H1 (cell line): Measurements from ENCODE around the gene AP5Z1. TPM values are rescaled to one million over a fixed set of nuclear protein-coding genes. Genes with fewer than 3 reads are reported as not detected.

Experiments
- CTCF ChIA-PET: fragments of 300-600 bp; sonication (Branson Sonifier 250); formaldehyde crosslinking; loops from one replicate; lab custom pipeline; 2021; ENCODE audit not compliant: partially characterized antibody; lab: Charles Lee
- POLR2A ChIA-PET: fragments of 300-600 bp; sonication (Branson Sonifier 250); formaldehyde crosslinking; loops from one replicate; lab custom pipeline; 2021; ENCODE audit warnings: inconsistent platforms; ENCODE audit not compliant: partially characterized antibody; lab: Charles Lee
- DNase-seq, 2 experiments: peaks; one replicate each; pipeline versions ENCODE4 v3.0.0 to v3.0.0-alpha.2; 2010 to 2022; ENCODE audit warnings: low spot score in 2 of 2, low read depth in 1 of 2, mixed read lengths in 1 of 2
- FAIRE-seq: peaks from 2 replicates; lab custom pipeline; 2011; peaks lifted over from hg19 to GRCh38; lab: Jason Lieb, UNC
- H2AFZ ChIP-seq: 2 replicates; pipeline ENCODE4 v1.8.1; 2012; ENCODE audit warnings: low read length, inconsistent platforms
- H2AK5ac ChIP-seq: 2 replicates; pipeline ENCODE4 v1.6.1; 2013; ENCODE audit warnings: low read depth, low read length
- H2BK120ac ChIP-seq: replicated peaks from 2 replicates; pipeline ENCODE3; 2013; ENCODE audit warnings: low read depth, low read length, inconsistent platforms
- H2BK12ac ChIP-seq: 2 replicates; pipeline ENCODE4 v1.6.1; 2013; ENCODE audit warnings: low read depth, low read length
- H2BK15ac ChIP-seq: 2 replicates; pipeline ENCODE4 v1.6.1; 2013; ENCODE audit warnings: low read length
- H2BK20ac ChIP-seq: 2 replicates; pipeline ENCODE4 v1.6.1; 2013; ENCODE audit warnings: low read length
- H2BK5ac ChIP-seq: 2 replicates; pipeline ENCODE4 v1.6.1; 2013; ENCODE audit warnings: low read depth, low read length
- H3K14ac ChIP-seq: 2 replicates; pipeline ENCODE4 v1.6.1; 2013; ENCODE audit warnings: inconsistent platforms; ENCODE audit not compliant: insufficient read length
- H3K18ac ChIP-seq: 2 replicates; pipeline ENCODE4 v1.6.1; 2013; ENCODE audit warnings: low read length; ENCODE audit errors: extremely low read depth
- H3K23ac ChIP-seq: 2 replicates; pipeline ENCODE4 v1.6.1; 2013; ENCODE audit warnings: inconsistent platforms; ENCODE audit not compliant: insufficient read length
- H3K23me2 ChIP-seq: 2 replicates; pipeline ENCODE4 v1.6.1; 2013; ENCODE audit warnings: low read depth, low read length
- H3K27ac ChIP-seq: 2 replicates; pipeline ENCODE4 v1.6.1; 2011; ENCODE audit warnings: low read depth, low read length, inconsistent platforms
- H3K27me3 ChIP-seq, 4 experiments: replicated peaks in 1 of 4; 1 replicate in 1 of 4; 2 replicates in 3 of 4; pipeline versions ENCODE4 v1.6.1 to v1.8.1; 2011 to 2013; ENCODE audit warnings: low read length in 3 of 4, mild to moderate bottlenecking in 3 of 4, inconsistent platforms in 2 of 4, mixed read lengths in 2 of 4, moderate library complexity in 1 of 4; ENCODE audit not compliant: control insufficient read depth in 3 of 4, insufficient read depth in 3 of 4; ENCODE audit errors: extremely low read depth in 1 of 4
- H3K36me3 ChIP-seq, 4 experiments: 2 replicates each; pipeline versions ENCODE4 v1.6.1 to v1.8.1; 2011 to 2013; ENCODE audit warnings: mild to moderate bottlenecking in 4 of 4, low read length in 3 of 4, moderate library complexity in 2 of 4, control low read depth in 1 of 4, inconsistent platforms in 1 of 4; ENCODE audit not compliant: insufficient read depth in 4 of 4, control insufficient read depth in 2 of 4
- H3K4ac ChIP-seq: replicated peaks from 2 replicates; pipeline ENCODE3; 2013; ENCODE audit warnings: low read length, low read depth, mixed read lengths, inconsistent platforms; ENCODE audit not compliant: insufficient read length
- H3K4me1 ChIP-seq, 4 experiments: replicated peaks in 1 of 4; 1 replicate in 1 of 4; 2 replicates in 3 of 4; pipeline versions ENCODE4 v1.6.1 to v1.8.1; 2011 to 2013; ENCODE audit warnings: low read length in 3 of 4, inconsistent platforms in 2 of 4, mixed read lengths in 1 of 4; ENCODE audit not compliant: insufficient read depth in 4 of 4, control insufficient read depth in 3 of 4
- H3K4me2 ChIP-seq, 2 experiments: 2 replicates each; pipeline versions ENCODE4 v1.6.1 to v1.8.1; 2011 to 2013; ENCODE audit warnings: low read depth in 2 of 2, low read length in 2 of 2, control low read depth in 1 of 2, inconsistent platforms in 1 of 2, mild to moderate bottlenecking in 1 of 2; ENCODE audit not compliant: insufficient read depth in 1 of 2
- H3K4me3 ChIP-seq, 4 experiments: fragments of 200-600, 300-600 bp in 1 of 4; sonication (generic), shearing (Covaris generic), sonication (Bioruptor Twin) in 1 of 4; 2 replicates each; pipeline versions ENCODE4 v1.5.1 to v1.8.1; 2011 to 2016; ENCODE audit warnings: low read length in 4 of 4, low read depth in 3 of 4, control low read depth in 2 of 4, inconsistent platforms in 2 of 4, mild to moderate bottlenecking in 2 of 4, mixed read lengths in 1 of 4, moderate library complexity in 1 of 4; ENCODE audit not compliant: insufficient read depth in 2 of 4; ENCODE audit errors: extremely low read depth in 1 of 4
- H3K56ac ChIP-seq: replicated peaks from 2 replicates; pipeline ENCODE3; 2013; ENCODE audit warnings: low read depth, mild to moderate bottlenecking, mixed read lengths, low read length, inconsistent platforms; ENCODE audit not compliant: insufficient read length
- H3K79me1 ChIP-seq: 2 replicates; pipeline ENCODE4 v1.6.1; 2013; ENCODE audit warnings: low read depth, low read length, control low read depth
- H3K79me2 ChIP-seq, 2 experiments: 2 replicates each; pipeline versions ENCODE4 v1.6.1 to v1.8.1; 2012 to 2013; ENCODE audit warnings: low read length in 2 of 2, mild to moderate bottlenecking in 2 of 2, inconsistent platforms in 1 of 2; ENCODE audit not compliant: insufficient read depth in 2 of 2, control insufficient read depth in 1 of 2
- H3K9ac ChIP-seq, 4 experiments: replicated peaks in 1 of 4; 1 replicate in 1 of 4; 2 replicates in 3 of 4; pipeline versions ENCODE4 v1.6.1 to v1.8.1; 2011 to 2013; ENCODE audit warnings: low read depth in 3 of 4, low read length in 3 of 4, control low read depth in 2 of 4, mild to moderate bottlenecking in 2 of 4, moderate library complexity in 2 of 4, inconsistent platforms in 1 of 4; ENCODE audit errors: extremely low read depth in 1 of 4
- H3K9me3 ChIP-seq, 2 experiments: 2 replicates each; pipeline versions ENCODE4 v1.6.1 to v1.8.1; 2012 to 2013; ENCODE audit warnings: mild to moderate bottlenecking in 2 of 2, moderate library complexity in 2 of 2, control low read depth in 1 of 2, inconsistent platforms in 1 of 2, low read depth in 1 of 2, low read length in 1 of 2, mixed read lengths in 1 of 2; ENCODE audit not compliant: insufficient read depth in 2 of 2
- H4K20me1 ChIP-seq, 2 experiments: replicated peaks in 1 of 2; 2 replicates each; pipeline versions ENCODE3 to v1.8.1; 2011 to 2013; ENCODE audit warnings: inconsistent platforms in 2 of 2, low read length in 2 of 2, mild to moderate bottlenecking in 1 of 2; ENCODE audit not compliant: insufficient read depth in 2 of 2, control insufficient read depth in 1 of 2
- H4K5ac ChIP-seq: 2 replicates; pipeline ENCODE4 v1.6.1; 2013; ENCODE audit warnings: low read length, low read depth, mixed read lengths, inconsistent platforms; ENCODE audit not compliant: insufficient read length
- H4K8ac ChIP-seq: 2 replicates; pipeline ENCODE4 v1.8.0; 2013; ENCODE audit warnings: mild to moderate bottlenecking, moderate library complexity, low read length, inconsistent platforms; ENCODE audit not compliant: insufficient read depth; ENCODE audit errors: extremely low read depth
- H4K91ac ChIP-seq: replicated peaks from 2 replicates; pipeline ENCODE3; 2013; ENCODE audit warnings: low read length, mixed read lengths, inconsistent platforms; ENCODE audit not compliant: insufficient read length
- BCL11A ChIP-seq, 2 experiments: IDR thresholded peaks; one replicate each; pipeline ENCODE4 v1.6.1; 2011; ENCODE audit warnings: low read depth in 2 of 2, low read length in 2 of 2, mild to moderate bottlenecking in 2 of 2
- CBX8 ChIP-seq: fragments of 300-800, 300-1000 bp; sonication (generic); IDR thresholded peaks from 2 replicates; pipeline ENCODE4 v1.7.1; 2016; ENCODE audit warnings: low read depth, low read length, borderline replicate concordance
- CHD1 ChIP-seq: IDR thresholded peaks from 2 replicates; pipeline ENCODE4 v1.6.1; 2012; ENCODE audit warnings: low read depth, low read length, improper control_type of control experiment
- GABPA ChIP-seq: IDR thresholded peaks from 2 replicates; pipeline ENCODE4 v1.6.1; 2011; ENCODE audit warnings: mild to moderate bottlenecking, low read length, moderate library complexity, borderline replicate concordance; ENCODE audit not compliant: insufficient read depth
- JUND ChIP-seq: IDR thresholded peaks from 2 replicates; pipeline ENCODE4 v1.6.1; 2011; ENCODE audit warnings: mild to moderate bottlenecking, improper control_type of control experiment, low read length
- KDM5A ChIP-seq: fragments of 200-600 bp; IDR thresholded peaks from 2 replicates; pipeline ENCODE4 v1.7.1; 2012; ENCODE audit warnings: mild to moderate bottlenecking, low read length, inconsistent platforms, mixed read lengths
- NANOG ChIP-seq: IDR thresholded peaks from 2 replicates; pipeline ENCODE4 v1.6.1; 2011; ENCODE audit warnings: low read length, low read depth, mild to moderate bottlenecking, inconsistent platforms; ENCODE audit not compliant: insufficient read depth, poor library complexity, severe bottlenecking
- NRF1 ChIP-seq: IDR thresholded peaks from 2 replicates; pipeline ENCODE4 v1.6.1; 2011; ENCODE audit warnings: mild to moderate bottlenecking, low read depth, low read length, improper control_type of control experiment
- POLR2AphosphoS5 ChIP-seq: IDR thresholded peaks from 2 replicates; pipeline ENCODE4 v1.6.1; 2011; ENCODE audit warnings: low read depth, low read length
- POU5F1 ChIP-seq: IDR thresholded peaks from 2 replicates; pipeline ENCODE4 v1.6.1; 2011; ENCODE audit warnings: low read depth, mild to moderate bottlenecking, low read length, moderate library complexity
- SP1 ChIP-seq: IDR thresholded peaks from 2 replicates; pipeline ENCODE4 v1.6.1; 2011; ENCODE audit warnings: low read depth, low read length
- TAF1 ChIP-seq: IDR thresholded peaks from 2 replicates; pipeline ENCODE4 v1.6.1; 2011; ENCODE audit warnings: mild to moderate bottlenecking, low read depth, low read length
- WGBS, 2 experiments: shearing (Covaris generic) in 1 of 2; methylation state at CpG; one replicate each; pipeline versions ENCODE4 v1.1.6 to v1.1.7; 2013 to 2015; ENCODE audit warnings: low lambda C conversion rate in 2 of 2, mixed read lengths in 2 of 2, inconsistent platforms in 1 of 2, low coverage in 1 of 2, missing lambda C conversion rate in 1 of 2; ENCODE audit not compliant: insufficient replicate concordance in 2 of 2, insufficient coverage in 1 of 2, insufficient read length in 1 of 2; ENCODE audit errors: extremely low coverage in 1 of 2, missing lambda C conversion rate in 1 of 2; 5-methylcytosine and 5-hydroxymethylcytosine counted together
- polyA plus RNA-seq, 7 experiments: library from polyadenylated mRNA; depleted of rRNA in 3 of 7; stranded (reverse) in 5 of 7; unstranded in 2 of 7; fragments of >200 nt in 5 of 7; fragments of 200-250 nt in 2 of 7; gene quantifications; 1 replicate in 5 of 7; 2 replicates in 1 of 7; 4 replicates in 1 of 7; pipeline versions ENCODE4 v1.2.1 to v1.2.3, GENCODE V29; 2011 to 2013; ENCODE audit warnings: missing spikeins in 2 of 7, mixed read lengths in 2 of 7
- total RNA-seq: library from RNA; stranded (reverse); fragmentation: NEBNext Ultra II Directional; extraction: Animal tissue kit (Norgen Biotek cat#: 25700); gene quantifications from 2 replicates; pipeline ENCODE4 v1.2.1, GENCODE V29; 2021
- TF ChIP-seq, protein P1 (sequence below): IDR thresholded peaks from 2 replicates; pipeline ENCODE4 v1.6.1; 2011; ENCODE audit warnings: low read length, improper control_type of control experiment

AP5Z1 gene
- total and polyA plus RNA-seq, 2 of the 8 experiments (the other 6 are each of a cell fraction or from before 2014, with no cell fraction given), result 24.0 to 24.7 TPM

GRCh38 chr7:4725850-4726450 lies 49.5 kb upstream of the AP5Z1 start:
- no peak overlapping the region; a peak in 2 of 7 replicates for H3K9ac ChIP-seq
- no peak overlapping the region for H2BK15ac ChIP-seq
- 89% methylated on average over 15 of the region's 15 CpGs; no CpG with 5 or more reads in 1 of the 2 experiments for WGBS, 2 experiments
- H2AK5ac ChIP-seq, result no peak overlapping the region
- H3K4me1 ChIP-seq, result no peaks in the 10 kb centered on the region; a peak in 1 of 7 replicates
- no peak for FAIRE-seq
- H3K56ac ChIP-seq, result no peak overlapping the region
- H4K91ac ChIP-seq, result no peak overlapping the region
- H3K9me3 ChIP-seq, result no peaks in the 10 kb centered on the region
- peaks cover 12 to 28% of the 10 kb centered on the region in 2 experiments for H4K20me1 ChIP-seq
- H3K4ac ChIP-seq, result no peak overlapping the region
- no peaks in the 10 kb centered on the region for H3K36me3 ChIP-seq
- H2BK120ac ChIP-seq, result no peak overlapping the region
- no peak overlapping the region for H2BK12ac ChIP-seq
- 0 out of 2 replicates have a peak overlapping the region, but pooled peaks have one; percentile 57 for H4K8ac ChIP-seq
- POLR2A ChIA-PET, result no interaction called here
- no peak overlapping the region for H3K14ac ChIP-seq
- H3K18ac ChIP-seq, result no peak overlapping the region
- no peak overlapping the region for H3K4me3 ChIP-seq
- peaks cover 0 to 2% of the 10 kb centered on the region in 2 experiments; a peak in 1 of 4 replicates for H3K79me2 ChIP-seq
- H2AFZ ChIP-seq, result no peak overlapping the region
- H3K23me2 ChIP-seq, result no peaks in the 10 kb centered on the region
- H4K5ac ChIP-seq, result no peak overlapping the region
- H3K4me2 ChIP-seq, result no peak overlapping the region
- CTCF ChIA-PET, result interaction anchor here (0.8 to 1.3 kb wide), 6 partner anchors 9 to 99 kb away, joined by 3 to 4 read pairs (median 3); no protein-coding TSS in a partner anchor
- H3K27me3 ChIP-seq, result no peaks in the 10 kb centered on the region
- H3K23ac ChIP-seq, result no peak overlapping the region
- H2BK20ac ChIP-seq, result no peak overlapping the region
- no peak for DNase-seq
- no peak overlapping the region for H3K27ac ChIP-seq
- H2BK5ac ChIP-seq, result no peak overlapping the region
- peaks cover 7% of the 10 kb centered on the region for H3K79me1 ChIP-seq
- TF ChIP-seq, protein P1, sequence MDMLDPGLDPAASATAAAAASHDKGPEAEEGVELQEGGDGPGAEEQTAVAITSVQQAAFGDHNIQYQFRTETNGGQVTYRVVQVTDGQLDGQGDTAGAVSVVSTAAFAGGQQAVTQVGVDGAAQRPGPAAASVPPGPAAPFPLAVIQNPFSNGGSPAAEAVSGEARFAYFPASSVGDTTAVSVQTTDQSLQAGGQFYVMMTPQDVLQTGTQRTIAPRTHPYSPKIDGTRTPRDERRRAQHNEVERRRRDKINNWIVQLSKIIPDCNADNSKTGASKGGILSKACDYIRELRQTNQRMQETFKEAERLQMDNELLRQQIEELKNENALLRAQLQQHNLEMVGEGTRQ, result no peak
- no peak for TF ChIP-seq TAF1
- TF ChIP-seq CBX8, result no peak
- no peak for TF ChIP-seq KDM5A
- no peak for TF ChIP-seq CHD1
- no peak for TF ChIP-seq NRF1
- no peak for TF ChIP-seq POU5F1
- TF ChIP-seq BCL11A (IDR thresholded peaks at IDR 0.05; ENCODE audit: low read depth in 2 of 2, low read length in 2 of 2), result no peak
- no peak for TF ChIP-seq SP1
- TF ChIP-seq NANOG, result no peak
- TF ChIP-seq GABPA, result no peak
- no peak for TF ChIP-seq POLR2AphosphoS5
- TF ChIP-seq JUND, result no peak
